ENCODE results near the gene HSD11B1.

Gene HSD11B1

DNA sequence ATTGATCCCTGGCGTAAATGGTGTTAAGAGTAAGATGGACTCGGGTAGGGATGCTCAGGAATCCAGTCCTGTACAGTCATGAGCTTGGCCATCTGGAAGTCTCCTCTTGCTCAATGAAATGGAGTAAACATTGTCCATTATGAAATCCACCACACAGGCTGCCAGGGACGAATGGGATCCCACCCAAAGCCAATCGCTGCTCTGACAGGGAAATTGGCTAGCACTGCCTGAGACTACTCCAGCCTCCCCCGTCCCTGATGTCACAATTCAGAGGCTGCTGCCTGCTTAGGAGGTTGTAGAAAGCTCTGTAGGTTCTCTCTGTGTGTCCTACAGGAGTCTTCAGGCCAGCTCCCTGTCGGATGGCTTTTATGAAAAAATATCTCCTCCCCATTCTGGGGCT is at the start of gene HSD11B1:
Gene HSD11B1, plus strand, starts transcription at position 263 of the 400 bp plus-strand sequence. Its CDS starts 97 bp downstream, at position 360.
- no peak for DNase-seq

DNA sequence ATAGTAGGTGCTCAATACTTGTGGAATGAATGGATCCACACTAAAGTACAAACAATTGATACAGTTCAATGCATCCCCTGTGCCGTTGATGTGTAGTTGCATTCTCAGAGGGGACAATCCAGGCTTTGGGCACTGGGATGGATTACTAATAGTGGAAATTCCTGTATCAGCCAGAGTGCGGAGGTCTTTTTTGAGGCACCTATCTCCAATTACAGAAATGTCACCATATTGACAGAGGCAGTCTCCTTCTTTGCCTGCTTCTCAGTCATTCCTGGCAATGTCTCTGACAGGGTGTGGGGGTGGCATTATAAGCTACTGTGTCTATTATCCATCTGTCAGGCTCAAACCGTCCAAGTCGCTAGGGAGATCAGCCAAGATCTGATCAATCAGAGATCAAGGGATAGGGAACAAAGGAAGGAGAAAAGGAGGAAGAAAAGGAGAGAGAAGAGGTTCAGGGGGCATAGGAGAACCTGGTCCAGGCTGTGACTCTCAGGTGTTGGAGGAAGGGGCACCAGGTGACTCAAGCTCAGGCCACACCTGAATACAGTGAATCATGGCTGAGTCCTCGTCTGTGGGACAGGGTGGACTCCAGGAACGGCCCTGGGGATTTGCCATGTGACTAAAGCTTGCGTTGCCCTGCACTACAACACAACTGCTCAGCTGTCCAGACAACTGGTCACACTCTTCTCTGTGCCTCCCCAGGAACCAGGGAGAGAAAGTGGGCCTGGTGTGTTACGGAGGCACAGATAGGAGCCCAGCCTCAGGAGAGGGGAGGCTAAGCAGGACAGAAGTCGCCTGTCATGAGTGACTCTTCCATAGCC is 49.0 kb upstream of the HSD11B1 start:
- DNase-seq = no peak

DNA sequence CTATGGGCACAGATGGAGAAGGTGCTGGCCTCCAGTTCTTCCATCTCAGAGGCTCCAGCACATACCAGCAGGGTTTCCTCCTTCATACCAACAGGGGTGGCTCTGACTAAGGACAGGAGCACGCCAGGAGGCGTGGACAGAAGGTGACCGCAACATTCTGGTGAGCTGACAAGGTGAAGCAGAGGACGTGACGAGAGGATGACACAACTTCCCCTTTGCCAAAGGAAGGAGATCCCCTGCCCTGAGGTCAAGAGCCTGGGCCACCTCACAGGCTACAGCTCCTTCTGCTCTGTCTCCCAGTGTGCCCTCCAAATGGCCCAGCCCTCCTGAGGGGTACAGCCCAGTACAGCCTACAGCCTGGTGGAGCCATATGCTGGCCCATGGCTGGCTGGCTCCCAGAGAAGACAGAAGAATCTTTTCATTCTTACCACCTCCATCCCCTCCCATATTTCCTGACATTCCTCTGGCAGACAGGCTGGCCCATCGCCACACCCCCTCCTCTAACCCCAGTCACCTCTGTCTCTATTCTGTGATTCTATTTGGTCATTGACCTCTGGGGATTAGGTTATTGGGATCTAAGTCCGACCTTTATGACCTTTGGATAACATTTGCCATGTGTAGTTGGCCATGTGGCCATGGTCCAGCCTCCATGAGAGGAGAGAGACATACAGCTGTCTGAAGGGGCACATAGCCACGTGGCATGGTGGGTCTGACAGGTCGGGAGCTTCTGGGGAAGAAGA is 47.3 kb upstream of the HSD11B1 start:
- DNase-seq = no peak

DNA sequence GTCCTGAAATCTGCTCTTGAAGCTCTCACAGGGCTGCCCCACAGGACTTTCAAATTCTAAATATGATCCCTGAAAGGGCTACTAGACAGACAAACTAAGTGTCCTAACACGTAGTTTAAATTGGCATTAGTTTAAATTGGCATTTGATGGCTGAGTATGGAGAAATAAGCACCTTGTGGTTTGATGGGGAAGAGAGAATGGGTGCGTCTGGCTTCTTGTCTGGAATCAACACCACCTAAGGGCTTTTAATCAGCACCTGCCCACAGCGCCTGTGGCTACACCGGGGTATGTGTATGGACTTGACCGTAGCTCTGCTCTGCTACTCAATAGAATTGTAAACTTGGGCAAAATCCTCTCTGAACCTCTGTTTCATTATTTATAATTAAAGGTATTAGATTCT is 46.7 kb upstream of the HSD11B1 start:
- no peak for DNase-seq

GRCh38 chr1:209659909-209660308 is 44.7 kb upstream of the HSD11B1 start:
- no peak for DNase-seq

GRCh38 chr1:209661071-209661470 is 43.6 kb upstream of the HSD11B1 start:
- no peak for DNase-seq

DNA sequence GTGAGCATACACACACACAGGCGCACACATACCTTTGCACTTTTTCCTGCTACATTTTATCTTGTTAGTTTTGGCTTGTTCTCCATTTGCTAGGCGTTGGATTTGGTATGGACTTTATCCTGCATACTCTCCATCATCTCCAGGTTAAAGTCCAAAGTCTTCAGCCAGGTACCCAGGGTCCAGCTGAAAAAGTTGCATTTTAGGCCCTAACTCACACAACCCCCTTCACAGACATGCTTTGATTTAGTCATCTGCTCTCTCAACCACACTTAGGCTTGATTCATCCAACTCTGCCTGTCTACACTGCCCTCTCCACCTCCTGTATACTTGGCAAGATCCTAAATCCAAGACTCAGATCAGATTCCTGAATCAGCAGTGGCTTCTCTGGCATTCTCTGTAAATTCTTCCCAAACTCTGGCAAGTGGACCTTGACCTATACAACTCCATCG is 41.7 kb upstream of the HSD11B1 start:
- no peak for DNase-seq

DNA sequence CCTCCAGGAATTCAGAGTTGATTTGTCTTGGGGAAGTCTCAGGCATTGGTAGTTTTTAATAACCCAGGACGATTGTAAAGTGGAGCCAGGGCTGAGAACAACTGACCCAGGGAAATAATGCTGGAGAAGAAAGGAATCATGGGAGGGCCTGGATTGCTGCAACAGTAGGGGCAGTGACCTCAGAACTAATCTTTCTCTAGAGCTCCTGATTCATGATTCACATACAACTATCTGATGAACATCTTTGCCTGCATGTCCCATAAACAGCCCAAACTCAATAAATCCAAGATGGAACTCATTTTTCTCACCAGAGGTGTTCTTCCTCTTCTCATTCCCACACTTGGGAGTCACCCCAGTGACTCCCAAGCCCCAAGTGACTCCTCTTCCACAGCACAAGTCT is 37.5 kb upstream of the HSD11B1 start:
- no peak for DNase-seq

DNA sequence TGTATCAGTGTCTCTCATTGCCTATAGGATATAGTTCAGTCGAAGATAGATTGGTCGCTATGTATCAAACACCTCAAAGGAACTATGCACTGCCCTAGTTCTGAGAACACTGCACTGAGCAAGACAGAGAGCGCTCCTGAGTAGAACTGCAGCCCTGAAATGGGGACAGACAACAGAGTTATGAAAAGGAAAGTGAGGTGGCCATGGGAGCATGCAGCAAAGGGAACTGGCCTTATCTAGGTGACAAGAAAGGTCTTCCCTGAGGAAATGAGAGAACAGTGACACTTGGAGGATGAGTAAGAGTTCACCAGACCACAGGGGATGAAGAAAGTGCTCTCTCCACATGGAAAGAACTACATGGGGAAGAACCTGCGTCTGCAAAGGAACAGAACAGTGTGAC is 36.9 kb upstream of the HSD11B1 start:
- DNase-seq = no peak

DNA sequence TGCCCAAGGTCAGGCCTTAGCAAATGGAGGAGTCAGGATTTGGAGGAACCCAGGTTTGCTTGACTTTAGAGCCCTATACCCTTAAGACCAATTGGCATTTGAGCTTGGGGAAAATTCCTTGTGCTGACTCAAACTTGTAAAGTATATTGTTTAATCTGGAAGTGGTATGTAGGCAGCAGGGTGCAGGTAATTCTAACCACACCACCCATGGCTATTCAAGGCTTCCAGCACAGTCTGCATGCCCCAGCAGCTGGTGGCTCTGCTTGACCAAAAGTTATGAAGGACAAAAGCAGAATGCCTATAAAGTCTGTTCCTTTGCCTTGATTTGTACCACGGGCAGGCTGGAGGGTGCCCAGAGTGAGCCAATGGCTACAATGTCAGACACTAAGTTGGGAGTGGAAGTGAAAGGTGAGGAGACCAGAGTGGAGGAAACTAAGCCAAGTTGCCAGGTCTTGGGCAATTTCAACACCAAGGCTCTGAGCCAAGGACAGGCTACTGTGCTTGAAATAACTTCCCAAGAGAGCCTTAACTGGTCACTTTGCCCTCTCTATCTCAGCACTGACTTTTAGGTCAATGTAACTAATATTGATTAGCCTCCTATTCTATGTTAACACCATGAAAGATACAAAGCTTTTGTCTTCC is 34.1 kb upstream of the HSD11B1 start:
- no peak for DNase-seq

DNA sequence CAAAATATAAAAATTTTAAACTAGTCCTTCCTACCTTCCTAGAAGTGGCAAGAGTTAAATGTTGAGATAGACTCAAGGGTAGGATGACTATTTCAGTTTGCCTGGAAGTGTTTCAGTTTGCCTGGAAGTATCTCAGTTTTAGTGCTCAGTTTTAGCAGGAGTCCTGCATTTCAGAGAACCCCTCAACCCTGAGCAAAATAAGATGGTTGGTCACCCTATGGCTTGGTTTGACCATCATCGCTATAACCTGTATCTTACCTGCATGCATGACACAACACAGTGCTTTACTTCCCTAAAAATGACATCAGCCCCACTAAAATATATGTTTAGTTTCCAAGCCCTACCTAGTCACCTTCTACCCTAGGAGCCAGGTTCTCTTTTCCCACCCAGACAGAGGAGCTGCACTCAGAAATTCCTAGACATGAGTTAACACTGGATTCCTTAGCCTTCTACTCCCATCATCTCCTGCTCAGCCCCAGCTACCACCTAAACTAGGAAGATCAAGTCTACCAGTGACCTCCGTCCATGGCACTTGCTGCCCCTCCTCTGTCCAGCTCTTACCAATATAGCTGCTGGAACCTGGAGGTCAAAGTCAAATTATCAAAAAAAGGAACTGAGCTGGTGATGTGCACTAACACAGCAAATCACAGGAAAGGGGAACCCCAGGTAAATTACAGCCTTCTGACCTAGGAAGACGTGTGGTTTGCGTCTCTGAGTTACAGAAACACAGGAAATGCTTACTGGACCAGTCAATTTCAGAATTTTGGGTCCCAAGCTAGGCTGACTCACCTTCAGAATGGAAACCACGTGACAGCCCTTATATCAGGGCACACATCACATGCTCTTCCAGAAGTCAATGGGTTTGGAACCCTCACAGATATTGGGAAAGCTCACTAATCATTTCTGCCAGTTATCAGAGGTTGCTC is 31.7 kb upstream of the HSD11B1 start:
- no peak for DNase-seq

DNA sequence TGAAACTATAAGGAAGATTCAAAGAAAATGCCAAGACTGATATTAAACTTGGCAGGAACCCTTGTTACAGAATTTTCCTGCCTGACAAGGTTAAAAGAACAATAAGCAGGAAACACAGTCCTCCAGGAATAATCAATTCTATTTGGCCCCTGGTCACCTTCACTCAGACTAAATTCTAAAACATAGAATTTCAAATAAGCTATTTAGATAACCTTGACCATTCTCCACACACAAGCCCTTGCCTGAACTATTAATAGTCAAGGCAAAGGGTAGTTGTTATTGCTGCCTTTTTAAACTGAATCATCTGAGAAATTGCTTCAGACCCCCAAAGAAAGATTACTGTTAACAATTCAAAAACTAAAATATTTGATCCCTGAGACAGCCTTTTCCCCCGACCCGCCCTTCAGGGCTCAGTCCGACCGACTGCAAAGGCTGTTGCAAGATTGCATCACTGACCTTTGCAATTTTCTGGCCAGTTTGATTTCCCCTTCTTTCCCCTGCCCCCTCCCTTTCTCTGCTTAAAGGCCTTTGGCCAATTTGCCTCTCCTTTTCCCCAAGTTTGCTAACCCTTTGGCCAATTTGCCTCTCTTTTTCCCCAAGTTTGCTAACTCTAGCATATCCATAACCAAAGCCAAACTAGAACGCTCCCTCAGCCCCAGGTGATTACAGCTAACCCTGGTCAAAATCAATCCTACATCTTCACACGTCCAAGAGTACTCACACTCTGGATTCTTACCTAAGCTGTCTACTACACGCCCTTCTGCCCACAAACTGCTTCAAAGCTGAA is 30.8 kb upstream of the HSD11B1 start:
- no peak for DNase-seq

DNA sequence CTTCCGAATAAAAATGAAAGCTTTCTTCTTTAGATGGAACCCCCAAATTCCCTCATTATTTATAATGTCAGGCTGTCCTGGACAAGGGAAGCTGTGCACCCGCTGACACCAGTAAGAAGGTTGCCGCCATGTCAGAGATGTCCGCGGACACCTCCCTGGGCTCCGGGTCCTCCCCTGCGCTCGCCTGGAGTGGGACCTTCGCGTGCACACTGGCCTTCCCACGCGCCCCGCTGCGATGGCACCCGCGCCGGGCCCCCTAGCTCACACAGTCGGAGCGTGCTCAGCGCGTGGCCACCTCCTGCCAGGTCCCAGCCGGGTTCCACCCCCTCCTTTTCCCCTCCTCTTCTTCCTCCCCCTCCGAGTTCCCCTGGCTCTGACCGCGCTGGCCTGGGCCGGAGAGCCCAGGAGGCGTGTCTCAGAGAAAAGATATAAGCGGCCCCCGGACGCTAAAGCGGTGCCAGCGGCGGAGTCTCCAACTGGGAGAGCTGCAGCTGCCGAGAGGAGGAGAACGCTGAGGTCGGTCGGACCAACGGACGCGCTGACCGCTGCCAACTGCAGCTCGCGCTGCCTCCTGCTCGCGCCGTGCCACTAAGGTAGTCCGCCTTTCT is 29.6 kb upstream of the HSD11B1 start, which contains the start of gene G0S2:
Gene G0S2, plus strand, starts transcription at position 456 of the 608 bp plus-strand sequence. CDS start 273 bp downstream, outside the sequence.
- peak; percentile 74 for DNase-seq

- DNase-seq = peak; percentile 57
Observed at GRCh38 chr1:209675565-209676154, 29.0 kb upstream of the HSD11B1 start.

GRCh38 chr1:209678981-209679539 is 25.6 kb upstream of the HSD11B1 start:
- DNase-seq = no peak

DNA sequence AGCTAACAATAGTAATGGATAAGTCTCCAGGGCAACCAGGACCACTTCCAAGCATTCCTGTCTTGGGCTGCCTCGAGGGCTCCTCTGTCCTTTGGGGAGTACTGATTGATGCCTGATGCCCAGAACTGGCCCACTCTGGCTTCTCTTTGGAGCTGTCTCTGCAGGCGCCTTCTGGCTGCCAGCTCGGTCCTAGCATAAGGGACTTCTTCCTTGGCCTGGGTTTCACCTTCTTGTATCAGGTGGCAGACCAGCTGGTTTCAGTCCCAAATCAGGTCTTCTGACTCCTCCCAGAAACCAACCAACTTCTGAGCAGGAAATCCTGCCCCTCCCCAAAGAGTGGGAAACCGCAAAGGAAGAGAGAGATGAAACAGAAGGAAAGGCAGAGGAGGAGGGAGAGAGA is 18.8 kb upstream of the HSD11B1 start:
- no peak for DNase-seq

DNA sequence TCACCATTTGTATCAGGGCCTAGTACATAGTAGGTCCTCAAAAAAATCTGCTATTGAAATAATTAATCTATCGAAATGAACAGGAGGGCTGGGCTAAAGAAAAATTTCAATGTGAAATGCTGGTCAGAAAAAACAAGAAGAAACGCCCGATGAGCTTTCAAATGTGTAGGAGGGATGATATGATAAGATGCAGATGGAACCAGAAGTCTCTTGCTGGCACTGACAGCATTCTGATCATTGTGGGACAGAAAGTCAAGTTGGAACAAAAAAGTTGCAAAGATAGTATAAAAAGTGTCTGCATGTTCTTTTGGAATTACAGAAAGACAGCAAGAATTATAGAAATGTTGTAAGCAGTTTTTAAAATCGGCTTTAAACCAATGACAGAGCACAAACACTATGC is 18.3 kb upstream of the HSD11B1 start:
- no peak for DNase-seq

DNA sequence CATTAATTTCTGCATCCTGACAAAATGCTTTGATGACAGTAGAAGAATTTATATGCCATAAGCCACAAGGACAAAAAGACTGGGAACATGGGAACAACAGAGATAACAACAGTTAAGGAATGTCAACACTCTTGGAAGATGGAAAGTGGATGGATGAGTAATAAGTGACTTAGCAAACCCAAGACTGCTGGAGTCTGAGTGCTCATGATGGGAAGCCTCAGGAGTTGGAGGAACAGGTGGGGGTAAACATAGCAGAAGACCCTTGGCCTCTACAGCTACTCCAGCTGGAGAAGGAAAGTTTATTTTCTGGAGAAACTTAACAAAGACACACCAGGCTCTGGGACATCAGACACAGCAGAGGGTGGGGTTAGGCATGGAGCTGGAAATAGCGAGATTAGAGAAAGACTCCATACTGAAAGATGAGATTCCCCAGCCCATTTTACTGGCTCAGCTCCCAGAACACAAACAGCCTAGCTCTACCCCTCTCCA is 15.9 kb upstream of the HSD11B1 start:
- no peak for DNase-seq

- peak; percentile 38 for DNase-seq
Observed at GRCh38 chr1:209689477-209689876, 15.2 kb upstream of the HSD11B1 start.

- DNase-seq = no peak
Observed at GRCh38 chr1:209691237-209691636, 13.4 kb upstream of the HSD11B1 start.

All from NCI-H69 (cell line).